ENCODE data around the gene SREK1. TPM values are rescaled to one million over a fixed set of nuclear protein-coding genes. Genes with fewer than 3 reads are reported as not detected.

Gene SREK1
- total RNA-seq, 2 donors from 2014 or later, result 38.2 to 150 TPM

- no peak for TF ChIP-seq CTCF (IDR thresholded peaks at IDR 0.05)
- Histone ChIP-seq H3K36me3 (no peaks in the 10 kb centered on the region), H3K4me1 (ENCODE audit: control insufficient read depth in 1 of 2, low read depth in 2 of 2) (no peaks in the 10 kb centered on the region), H3K9me3 (no peaks in the 10 kb centered on the region), H3K27ac (no peak overlapping the region), H3K27me3 (replicated peaks; ENCODE audit: insufficient read depth) (no peaks in the 10 kb centered on the region), H3K4me3 (no peak overlapping the region)
- DNase-seq (ENCODE audit: low spot score), result no peak
- ATAC-seq (ENCODE audit: insufficient number of reproducible peaks, low FRiP score, low read depth), result no peak
These were observed 59.4 kb downstream of the SREK1 start for GRCh38 chr5:66203531-66203930.

GRCh38 chr5:66206465-66206864 lies 62.4 kb downstream of the SREK1 start:
- Histone ChIP-seq H3K27ac (no peak overlapping the region), H3K4me1 (ENCODE audit: control insufficient read depth in 1 of 2, low read depth in 2 of 2) (no peaks in the 10 kb centered on the region), H3K4me3 (no peak overlapping the region), H3K9me3 (no peaks in the 10 kb centered on the region), H3K36me3 (no peaks in the 10 kb centered on the region), H3K27me3 (replicated peaks; ENCODE audit: insufficient read depth) (no peaks in the 10 kb centered on the region)
- no peak for TF ChIP-seq CTCF (IDR thresholded peaks at IDR 0.05)
- no peak for DNase-seq (ENCODE audit: low spot score)
- no peak for ATAC-seq (ENCODE audit: insufficient number of reproducible peaks, low FRiP score, low read depth)

- H3K27ac ChIP-seq, result no peak overlapping the region
- H3K4me1 ChIP-seq (ENCODE audit: control insufficient read depth in 1 of 2, low read depth in 2 of 2), result no peaks in the 10 kb centered on the region
- TF ChIP-seq CTCF (IDR thresholded peaks at IDR 0.05), result no peak
- no peak for ATAC-seq (ENCODE audit: insufficient number of reproducible peaks, low FRiP score, low read depth)
- H3K36me3 ChIP-seq, result no peaks in the 10 kb centered on the region
- H3K27me3 ChIP-seq (replicated peaks; ENCODE audit: insufficient read depth), result no peaks in the 10 kb centered on the region
- no peaks in the 10 kb centered on the region for H3K9me3 ChIP-seq
- no peak overlapping the region for H3K4me3 ChIP-seq
- no peak for DNase-seq (ENCODE audit: low spot score)
These were observed 63.9 kb downstream of the SREK1 start for GRCh38 chr5:66207800-66208561.

DNA sequence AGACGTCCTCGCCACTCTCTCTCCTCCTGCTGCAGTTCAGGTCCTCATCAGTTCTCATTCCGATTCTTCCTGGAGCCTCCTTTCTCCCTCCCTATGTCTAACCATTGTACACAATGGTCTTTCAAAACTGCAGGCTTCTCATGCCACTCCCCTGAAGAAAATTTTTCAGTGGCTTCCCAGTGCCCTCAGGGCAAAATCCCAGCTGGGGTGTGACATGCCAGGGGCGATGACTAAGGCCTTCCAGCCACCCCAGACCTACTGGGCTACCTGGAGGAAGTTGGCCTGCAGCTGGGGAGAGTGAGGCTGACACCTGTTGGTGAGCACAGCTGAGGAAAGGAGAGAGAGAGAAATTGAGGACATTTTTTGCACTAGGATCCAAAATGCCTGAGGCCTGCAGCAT lies 65.2 kb downstream of the SREK1 start:
- no peaks in the 10 kb centered on the region for H3K27me3 ChIP-seq (replicated peaks; ENCODE audit: insufficient read depth)
- no peak for TF ChIP-seq CTCF (IDR thresholded peaks at IDR 0.05)
- ATAC-seq (ENCODE audit: insufficient number of reproducible peaks, low FRiP score, low read depth) (no peak), DNase-seq (ENCODE audit: low spot score) (no peak)
- H3K9me3 ChIP-seq, result no peaks in the 10 kb centered on the region
- no peaks in the 10 kb centered on the region for H3K4me1 ChIP-seq (ENCODE audit: control insufficient read depth in 1 of 2, low read depth in 2 of 2)
- no peaks in the 10 kb centered on the region for H3K36me3 ChIP-seq
- no peak overlapping the region for H3K4me3 ChIP-seq
- H3K27ac ChIP-seq, result no peak overlapping the region

GRCh38 chr5:66209794-66210193 lies 65.7 kb downstream of the SREK1 start:
- Histone ChIP-seq H3K36me3 (no peaks in the 10 kb centered on the region), H3K27ac (no peak overlapping the region), H3K4me1 (ENCODE audit: control insufficient read depth in 1 of 2, low read depth in 2 of 2) (no peaks in the 10 kb centered on the region), H3K4me3 (no peak overlapping the region), H3K27me3 (replicated peaks; ENCODE audit: insufficient read depth) (no peaks in the 10 kb centered on the region), H3K9me3 (no peaks in the 10 kb centered on the region)
- ATAC-seq (ENCODE audit: insufficient number of reproducible peaks, low FRiP score, low read depth) (no peak), DNase-seq (ENCODE audit: low spot score) (no peak)
- no peak for TF ChIP-seq CTCF (IDR thresholded peaks at IDR 0.05)

Measured in thoracic aorta (tissue), 2 donors.